Memory B cell (primary cell): ENCODE results near the gene CYP51A1.
A peak's percentile ranks its signal among the peaks of the same experiment; 100 is the strongest.
"Not testable (repeated sequence)": the region's sequence is repeated elsewhere in the genome, so short reads cannot be mapped to it uniquely, and the experiment has no call there.

Source experiments
- ATAC-seq: fragments of 150-1000 bp; cut with Tn5 transposase; 2 replicates; pipeline ENCODE4 v1.10.0; 2021; ENCODE audit warnings: low read depth, mild to moderate bottlenecking, moderate library complexity
- DNase-seq, 2 donors: peaks; one replicate each; pipeline ENCODE4 v3.0.0; 2022; ENCODE audit warnings: low spot score in 2 of 2
- H3K27ac Mint-ChIP-seq: one replicate; pipeline ENCODE4 v1.8.0; 2022; ENCODE audit warnings: mild to moderate bottlenecking, moderate library complexity, mixed read lengths
- H3K27me3 Mint-ChIP-seq: one replicate; pipeline ENCODE4 v1.8.0; 2022; ENCODE audit warnings: mixed read lengths
- H3K36me3 Mint-ChIP-seq: one replicate; pipeline ENCODE4 v1.8.0; 2022; ENCODE audit warnings: mild to moderate bottlenecking, mixed read lengths
- H3K4me1 Mint-ChIP-seq: one replicate; pipeline ENCODE4 v1.8.0; 2022; ENCODE audit warnings: mixed read lengths
- H3K4me3 Mint-ChIP-seq: one replicate; pipeline ENCODE4 v1.8.0; 2022; ENCODE audit warnings: mild to moderate bottlenecking, moderate library complexity, mixed read lengths
- H3K9me3 Mint-ChIP-seq: one replicate; pipeline ENCODE4 v1.8.0; 2022; ENCODE audit warnings: mixed read lengths

Gene CYP51A1

DNA sequence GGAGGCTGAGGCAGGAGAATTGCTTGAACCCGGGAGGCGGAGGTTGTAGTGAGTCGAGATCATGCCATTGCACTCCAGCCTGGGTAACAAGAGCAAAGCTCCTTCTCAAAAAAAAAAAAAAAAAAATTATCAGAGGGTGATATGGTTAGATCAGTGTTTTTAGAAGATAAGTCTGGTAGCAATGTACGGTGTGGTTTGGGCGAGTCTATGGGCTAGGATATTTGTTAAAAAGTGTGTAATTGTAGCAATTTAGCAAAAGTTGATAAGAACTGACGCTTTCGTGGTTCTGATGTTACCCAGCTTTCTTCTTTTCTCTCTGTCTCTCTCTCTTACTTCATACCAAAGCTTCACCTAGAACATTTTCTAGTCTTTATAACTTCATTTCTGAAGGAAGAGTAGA lies 6.9 kb upstream of the CYP51A1 start:
- H3K9me3 Mint-ChIP-seq, result no peaks in the 10 kb centered on the region
- ATAC-seq (no peak), DNase-seq (no peak)
- H3K27ac Mint-ChIP-seq, result no peak overlapping the region
- no peak overlapping the region for H3K4me3 Mint-ChIP-seq
- H3K27me3 Mint-ChIP-seq, result no peaks in the 10 kb centered on the region
- H3K4me1 Mint-ChIP-seq, result no peaks in the 10 kb centered on the region
- H3K36me3 Mint-ChIP-seq, result no peaks in the 10 kb centered on the region

DNA sequence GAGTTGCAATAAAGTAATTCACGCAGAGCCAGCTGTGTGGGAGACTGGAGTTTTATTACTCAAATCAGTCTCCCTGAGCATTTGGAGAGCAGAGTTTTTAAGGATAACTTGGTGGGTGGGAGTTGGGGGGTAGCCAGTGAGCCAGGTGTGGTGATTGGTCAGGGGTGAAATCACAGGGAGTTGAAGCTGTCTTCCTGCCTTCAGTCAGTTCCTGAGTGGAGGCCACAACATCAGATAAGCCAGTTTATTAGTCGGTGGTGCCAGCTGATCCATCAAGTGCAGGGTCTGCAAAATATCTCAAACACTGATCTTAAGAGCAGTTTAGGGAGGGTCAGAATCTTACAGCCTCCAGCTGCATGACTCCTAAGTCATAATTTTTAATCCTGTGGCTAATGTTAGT lies 3.3 kb upstream of the CYP51A1 start:
- H3K27ac Mint-ChIP-seq, result no peak overlapping the region
- no peaks in the 10 kb centered on the region for H3K36me3 Mint-ChIP-seq
- H3K9me3 Mint-ChIP-seq, result no peaks in the 10 kb centered on the region
- ATAC-seq (no peak), DNase-seq (no peak)
- no peak overlapping the region for H3K4me3 Mint-ChIP-seq
- H3K27me3 Mint-ChIP-seq, result no peaks in the 10 kb centered on the region
- peaks cover 11% of the 10 kb centered on the region for H3K4me1 Mint-ChIP-seq

DNA sequence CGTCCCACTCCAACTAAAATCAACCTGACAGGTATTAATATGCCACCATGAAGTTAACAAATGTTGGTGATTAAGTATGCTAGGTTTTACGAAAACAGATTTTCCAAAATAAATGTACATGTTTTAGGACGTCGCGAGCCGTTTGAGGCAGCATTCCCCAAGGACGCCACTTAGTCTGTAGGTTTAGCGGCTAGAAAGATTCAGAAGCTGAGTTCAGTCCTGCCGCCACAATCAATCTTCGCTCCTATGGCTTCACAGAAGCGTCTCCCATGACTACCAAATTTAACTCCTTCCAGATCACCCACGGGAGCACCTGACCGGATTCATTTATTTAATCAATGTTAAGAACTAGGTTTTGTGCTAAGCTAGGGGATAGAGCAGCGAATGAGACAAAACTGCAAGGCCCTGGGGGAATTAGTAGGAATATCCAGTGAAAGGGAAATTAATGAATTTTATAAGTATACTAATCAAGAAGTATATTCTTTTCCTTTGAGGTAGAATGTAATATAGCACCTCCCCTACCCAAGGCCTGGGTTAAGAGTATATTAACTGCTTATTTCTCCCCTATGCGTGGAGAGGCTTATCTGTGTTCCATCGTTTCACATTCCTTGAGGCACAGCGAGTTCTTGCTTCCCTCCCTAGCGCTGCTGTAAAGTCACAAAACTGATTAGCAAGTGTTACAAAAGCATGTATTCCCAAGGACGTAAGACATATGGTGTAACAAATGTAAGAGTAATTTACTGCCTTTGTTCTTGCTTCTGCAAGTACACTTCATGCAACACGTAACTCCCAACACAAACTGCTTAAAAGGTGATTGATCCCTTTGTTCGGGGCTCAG lies 994 bp upstream of the CYP51A1 start:
- ATAC-seq, result no peak

DNA sequence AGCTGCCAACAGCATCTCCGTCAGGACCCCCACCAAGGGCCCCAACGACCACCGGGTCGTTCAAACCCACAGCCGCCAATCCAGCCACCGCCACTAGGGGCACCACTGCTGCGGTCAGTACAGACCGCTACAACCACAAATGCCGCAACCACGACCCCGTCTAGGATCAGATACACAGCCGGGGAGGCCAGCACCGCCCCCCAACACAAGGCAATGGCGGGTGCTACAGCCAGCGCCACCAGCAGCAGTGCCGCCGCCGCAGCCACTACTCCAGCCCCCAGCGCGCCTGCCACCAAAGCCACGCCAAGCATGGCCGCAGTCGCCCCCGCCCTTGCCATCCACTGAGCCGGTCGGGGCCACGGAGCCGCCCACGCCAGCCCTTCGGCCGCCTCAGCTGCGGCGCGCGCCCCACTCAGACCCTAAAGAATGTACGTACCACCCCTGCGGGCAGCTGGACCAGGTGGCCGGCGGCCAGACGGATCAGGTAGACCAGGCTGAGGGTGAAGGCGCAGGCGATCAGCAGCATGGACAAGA lies 473 bp downstream of the CYP51A1 start:
- peak; percentile 59 to 77 for DNase-seq
- H3K4me1 Mint-ChIP-seq, result peaks cover 26% of the 10 kb centered on the region
- H3K27me3 Mint-ChIP-seq, result no peaks in the 10 kb centered on the region
- ATAC-seq, result peak; percentile 47
- peaks cover 10% of the 10 kb centered on the region for H3K36me3 Mint-ChIP-seq
- no peaks in the 10 kb centered on the region for H3K9me3 Mint-ChIP-seq
- H3K27ac Mint-ChIP-seq, result peak overlapping the region; percentile 99
- H3K4me3 Mint-ChIP-seq, result peak overlapping the region; percentile 95

More for the DNA sequence above, 994 bp upstream of the CYP51A1 start:
- Mint-ChIP-seq H3K4me1 (peaks cover 23% of the 10 kb centered on the region), H3K4me3 (peak overlapping the region; percentile 95), H3K36me3 (peaks cover 6% of the 10 kb centered on the region), H3K27ac (peak overlapping the region; percentile 99), H3K9me3 (no peaks in the 10 kb centered on the region), H3K27me3 (no peaks in the 10 kb centered on the region)
- no peak for DNase-seq

DNA sequence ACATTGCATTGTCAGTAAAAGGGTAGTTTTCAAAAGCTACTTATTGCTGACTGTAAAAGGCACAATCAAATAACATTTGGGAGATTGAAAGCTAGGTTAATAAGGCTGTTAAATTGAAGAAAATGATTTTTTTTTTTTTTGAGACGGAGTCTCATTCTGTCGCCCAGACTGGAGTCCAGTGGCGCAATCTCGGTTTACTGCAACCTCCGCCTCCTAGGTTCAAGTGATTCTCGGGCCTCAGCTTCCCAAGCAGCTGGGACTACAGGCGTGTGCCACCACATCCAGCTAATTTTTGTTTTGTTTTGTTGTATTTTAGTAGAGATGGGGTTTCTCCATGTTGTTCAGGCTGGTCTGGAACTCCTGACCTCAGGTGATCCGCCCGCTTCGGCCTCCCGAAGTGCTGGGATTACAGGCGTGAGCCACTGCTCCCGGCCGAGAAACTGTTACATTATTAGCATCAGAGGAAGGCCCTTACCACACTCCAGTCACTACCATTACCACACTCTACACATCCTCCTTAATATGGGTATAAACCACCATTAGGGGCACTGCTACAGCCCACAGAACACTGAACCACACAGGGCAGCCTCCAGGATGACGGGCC lies 1.0 kb downstream of the CYP51A1 start:
- peak overlapping the region; percentile 95 for H3K4me3 Mint-ChIP-seq
- peaks cover 26% of the 10 kb centered on the region for H3K4me1 Mint-ChIP-seq
- no peaks in the 10 kb centered on the region for H3K9me3 Mint-ChIP-seq
- H3K36me3 Mint-ChIP-seq, result peaks cover 11% of the 10 kb centered on the region
- DNase-seq (no peak), ATAC-seq (peak; percentile 14)
- H3K27ac Mint-ChIP-seq, result peak overlapping the region; percentile 99
- no peaks in the 10 kb centered on the region for H3K27me3 Mint-ChIP-seq

DNA sequence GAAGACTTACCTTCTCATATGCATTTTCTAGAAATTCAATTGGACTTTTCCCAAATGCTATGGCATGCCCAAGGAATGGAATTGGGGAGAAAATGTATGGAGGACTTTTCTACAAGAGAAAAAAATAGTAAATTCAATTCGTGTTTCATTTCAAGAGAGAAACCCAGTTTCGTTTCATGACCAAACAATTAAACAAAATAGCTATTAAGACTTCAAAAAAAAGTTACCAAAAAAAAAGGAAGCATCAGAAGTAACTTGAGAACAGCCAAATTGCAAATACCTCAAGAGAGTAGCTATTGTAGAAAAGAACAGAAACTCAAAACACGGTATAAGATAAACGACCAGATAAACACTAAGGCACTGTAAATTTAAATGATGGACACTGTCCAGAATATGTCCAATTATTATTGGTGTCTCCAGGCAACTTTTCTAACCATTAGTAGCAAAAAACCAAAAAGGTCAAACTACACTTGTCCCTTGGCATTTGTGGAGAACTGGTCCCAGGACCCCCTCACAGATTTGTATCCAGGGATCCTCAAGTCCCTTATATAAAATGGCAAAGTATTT lies 2.4 kb downstream of the CYP51A1 start:
- H3K4me1 Mint-ChIP-seq, result peaks cover 26% of the 10 kb centered on the region
- no peaks in the 10 kb centered on the region for H3K9me3 Mint-ChIP-seq
- H3K27ac Mint-ChIP-seq, result no peak overlapping the region
- ATAC-seq, result no peak
- peaks cover 14% of the 10 kb centered on the region for H3K36me3 Mint-ChIP-seq
- no peak for DNase-seq
- H3K27me3 Mint-ChIP-seq, result no peaks in the 10 kb centered on the region
- peak overlapping the region; percentile 3 for H3K4me3 Mint-ChIP-seq

DNA sequence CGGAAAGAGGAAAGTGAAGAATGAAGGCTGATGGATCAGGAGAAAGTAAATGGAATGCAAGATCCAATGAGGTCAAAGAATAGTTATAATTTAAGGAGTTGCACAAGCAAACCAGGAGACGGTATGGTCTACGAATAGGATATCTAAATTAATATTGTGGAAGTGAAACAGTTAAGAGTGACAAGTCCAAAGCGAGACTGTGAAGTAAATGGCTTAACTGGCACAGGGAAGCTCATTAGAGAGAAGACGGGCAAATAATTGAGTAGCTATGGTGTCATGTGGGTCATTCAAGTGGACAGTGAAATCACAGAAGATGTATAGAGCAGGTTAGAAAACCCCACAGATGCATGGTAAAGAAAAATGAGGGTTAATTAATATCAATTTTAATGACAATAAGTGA lies 3.2 kb downstream of the CYP51A1 start:
- H3K4me1 Mint-ChIP-seq, result peaks cover 26% of the 10 kb centered on the region
- H3K4me3 Mint-ChIP-seq, result peak overlapping the region; percentile 18
- DNase-seq, result no peak
- H3K36me3 Mint-ChIP-seq, result peaks cover 20% of the 10 kb centered on the region
- no peak for ATAC-seq
- H3K27me3 Mint-ChIP-seq, result no peaks in the 10 kb centered on the region
- peak overlapping the region; percentile 10 for H3K27ac Mint-ChIP-seq
- no peaks in the 10 kb centered on the region for H3K9me3 Mint-ChIP-seq

GRCh38 chr7:92121681-92122080 lies 12.6 kb downstream of the CYP51A1 start:
- Mint-ChIP-seq H3K27me3 (no peaks in the 10 kb centered on the region), H3K36me3 (peaks cover 40% of the 10 kb centered on the region), H3K4me3 (no peak overlapping the region), H3K27ac (no peak overlapping the region), H3K9me3 (peaks cover 2% of the 10 kb centered on the region), H3K4me1 (peaks cover 7% of the 10 kb centered on the region)
- ATAC-seq (no peak), DNase-seq (no peak)

DNA sequence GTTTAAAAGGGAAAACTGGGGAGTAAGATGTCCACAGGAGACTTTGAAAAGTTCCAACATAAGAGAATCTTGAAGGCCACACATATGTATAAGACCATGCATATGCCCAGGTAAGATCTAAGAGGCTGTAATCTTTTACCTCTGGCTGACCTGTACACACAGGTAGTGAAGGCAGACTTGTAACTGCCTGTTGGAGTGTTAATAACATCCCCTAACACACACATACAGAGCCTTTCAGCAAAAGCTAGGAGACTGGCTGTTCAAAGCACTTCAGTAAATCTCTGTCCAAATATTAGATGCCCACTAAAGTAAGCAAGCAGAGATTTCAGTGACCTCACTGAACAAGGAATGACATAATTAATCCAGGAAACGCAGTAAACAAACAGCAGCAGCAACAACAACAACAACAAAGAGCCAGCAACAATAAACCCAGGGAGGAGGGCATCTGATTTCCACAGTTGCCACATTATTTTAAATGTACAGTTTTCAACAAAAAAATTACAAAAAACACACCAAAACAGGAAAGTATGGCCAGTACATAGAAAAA lies 15.0 kb downstream of the CYP51A1 start:
- DNase-seq (no peak), ATAC-seq (no peak)
- peaks cover 3% of the 10 kb centered on the region for H3K4me1 Mint-ChIP-seq
- no peaks in the 10 kb centered on the region for H3K27me3 Mint-ChIP-seq
- peaks cover 36% of the 10 kb centered on the region for H3K36me3 Mint-ChIP-seq
- peaks cover 2% of the 10 kb centered on the region for H3K9me3 Mint-ChIP-seq
- no peak overlapping the region for H3K27ac Mint-ChIP-seq
- H3K4me3 Mint-ChIP-seq, result no peak overlapping the region

GRCh38 chr7:92116949-92117348 lies 17.3 kb downstream of the CYP51A1 start:
- H3K4me1 Mint-ChIP-seq, result peaks cover 3% of the 10 kb centered on the region
- no peak overlapping the region for H3K27ac Mint-ChIP-seq
- no peak for ATAC-seq
- H3K27me3 Mint-ChIP-seq, result no peaks in the 10 kb centered on the region
- no peak for DNase-seq
- H3K36me3 Mint-ChIP-seq, result peaks cover 35% of the 10 kb centered on the region
- H3K9me3 Mint-ChIP-seq, result peaks cover 2% of the 10 kb centered on the region
- no peak overlapping the region for H3K4me3 Mint-ChIP-seq

GRCh38 chr7:92115821-92116220 lies 18.5 kb downstream of the CYP51A1 start:
- no peaks in the 10 kb centered on the region for H3K9me3 Mint-ChIP-seq
- no peak overlapping the region for H3K27ac Mint-ChIP-seq
- peaks cover 27% of the 10 kb centered on the region for H3K36me3 Mint-ChIP-seq
- ATAC-seq (no peak), DNase-seq (no peak)
- peaks cover 3% of the 10 kb centered on the region for H3K4me1 Mint-ChIP-seq
- H3K27me3 Mint-ChIP-seq, result no peaks in the 10 kb centered on the region
- no peak overlapping the region for H3K4me3 Mint-ChIP-seq

DNA sequence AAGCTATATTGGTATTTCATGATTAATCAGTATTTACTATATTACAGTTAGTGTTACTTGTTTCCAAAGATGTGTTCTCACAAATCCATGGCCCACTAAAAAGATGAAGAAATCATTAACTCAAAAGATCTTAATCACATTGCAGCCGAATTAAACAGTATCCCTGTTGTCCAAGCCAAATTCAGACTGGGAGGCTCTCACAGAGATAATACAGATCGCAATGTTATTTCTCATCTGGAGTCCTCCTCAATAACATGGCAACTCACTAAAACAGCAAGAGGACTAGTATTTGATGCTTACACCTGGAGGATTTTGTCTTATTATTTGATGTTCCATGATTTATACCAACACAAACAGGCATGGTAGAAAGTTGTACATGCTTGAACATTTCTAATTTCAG lies 23.4 kb downstream of the CYP51A1 start:
- H3K27ac Mint-ChIP-seq, result no peak overlapping the region
- ATAC-seq (no peak), DNase-seq (no peak)
- peaks cover 3% of the 10 kb centered on the region for H3K4me1 Mint-ChIP-seq
- H3K27me3 Mint-ChIP-seq, result no peaks in the 10 kb centered on the region
- no peak overlapping the region for H3K4me3 Mint-ChIP-seq
- H3K36me3 Mint-ChIP-seq, result peaks cover 23% of the 10 kb centered on the region
- H3K9me3 Mint-ChIP-seq, result no peaks in the 10 kb centered on the region

DNA sequence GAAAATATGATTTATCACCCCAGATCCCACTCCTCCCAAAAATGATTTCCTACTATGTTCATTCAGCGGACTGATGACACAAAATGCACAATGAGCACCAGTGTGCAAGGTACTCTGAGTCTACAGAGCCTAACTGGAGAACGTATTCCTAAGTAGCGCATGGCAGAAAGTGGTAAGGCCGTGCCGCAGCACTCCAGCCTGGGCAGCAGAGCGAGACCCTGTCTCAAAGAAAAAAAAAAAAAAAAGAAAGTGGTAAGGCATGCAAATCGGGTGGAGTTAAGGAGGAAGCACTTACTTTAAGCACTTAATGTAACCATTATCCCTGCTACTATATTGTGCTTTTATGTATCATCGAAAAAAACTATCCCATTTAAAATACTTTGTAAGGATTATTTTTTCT lies 25.5 kb downstream of the CYP51A1 start:
- Mint-ChIP-seq H3K27me3 (no peaks in the 10 kb centered on the region), H3K4me3 (no peak overlapping the region), H3K4me1 (peaks cover 3% of the 10 kb centered on the region), H3K36me3 (peaks cover 22% of the 10 kb centered on the region), H3K27ac (no peak overlapping the region), H3K9me3 (no peaks in the 10 kb centered on the region)
- peak; percentile 76 for ATAC-seq
- DNase-seq, result no peak

DNA sequence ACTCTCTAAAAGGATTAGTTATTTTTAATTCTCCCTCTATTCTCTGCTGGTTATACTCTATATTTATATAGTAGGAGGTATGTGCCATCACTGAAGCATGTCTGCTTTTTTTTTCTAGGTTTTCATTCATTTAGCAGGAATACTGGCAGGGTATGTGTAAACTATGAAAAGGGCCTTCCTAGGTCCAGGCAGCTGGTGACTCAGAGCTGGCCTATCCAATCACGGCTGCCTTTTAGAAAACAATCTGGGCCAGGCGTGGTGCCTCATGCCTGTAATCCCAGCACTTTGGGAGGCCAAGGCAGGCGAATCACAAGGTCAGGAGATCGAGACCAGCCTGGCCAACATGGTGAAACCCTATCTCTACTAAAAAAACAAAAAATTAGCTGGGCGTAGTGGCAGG lies 31.4 kb downstream of the CYP51A1 start:
- peaks cover 32% of the 10 kb centered on the region for H3K36me3 Mint-ChIP-seq
- H3K27me3 Mint-ChIP-seq, DNase-seq: not testable (repeated sequence)

More for the DNA sequence above, 31.4 kb downstream of the CYP51A1 start:
- not testable (repeated sequence) for H3K27ac Mint-ChIP-seq, H3K4me3 Mint-ChIP-seq, H3K9me3 Mint-ChIP-seq, H3K4me1 Mint-ChIP-seq, ATAC-seq
